SK-N-MC (cell line): ENCODE data around the gene TMEM150C.

Experiments
- EZH2 ChIP-seq: fragments of 200-600 bp; sonication (generic); IDR thresholded peaks from one replicate; pipeline ENCODE4 v1.6.1; 2017; ENCODE audit warnings: antibody characterized with exemption
- POLR2AphosphoS5 ChIP-seq: IDR thresholded peaks from 2 replicates; pipeline ENCODE4 v1.6.1; 2012; ENCODE audit warnings: mild to moderate bottlenecking, low read depth, low read length, borderline replicate concordance

DNA sequence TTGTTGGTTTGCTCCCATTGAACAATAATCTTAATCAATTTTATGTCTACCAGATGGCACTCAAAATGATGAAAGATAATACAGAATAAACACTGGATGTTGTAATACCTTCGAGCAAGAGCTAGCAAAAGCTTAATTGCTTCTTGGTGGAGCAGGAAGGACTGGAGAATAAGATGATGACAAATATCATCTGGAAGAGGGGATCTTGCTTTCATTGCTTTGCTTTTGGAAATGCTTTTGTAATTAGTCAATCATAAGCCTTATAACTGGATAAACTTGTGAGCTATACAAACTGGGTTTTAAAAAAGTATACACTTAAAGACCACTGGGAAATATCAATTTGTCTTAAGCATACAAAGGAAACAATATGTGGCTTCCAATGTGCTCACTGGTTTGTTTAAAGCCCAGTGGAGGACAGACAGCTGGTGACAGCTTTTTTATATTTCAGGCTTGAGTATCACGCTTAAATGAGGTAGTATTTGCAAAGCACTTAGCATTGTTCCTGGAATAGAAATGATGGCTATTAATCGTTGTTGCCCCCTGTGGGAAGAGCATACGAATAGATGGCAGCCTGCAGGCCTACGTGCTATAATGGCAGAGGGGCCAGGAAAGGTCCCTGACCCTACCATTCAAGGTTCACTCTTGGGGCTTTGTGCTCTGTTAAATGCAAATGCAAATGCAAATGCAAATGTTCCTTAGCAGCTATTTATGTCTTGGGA is 61.2 kb downstream of the TMEM150C start:
- no peak for TF ChIP-seq EZH2
- TF ChIP-seq POLR2AphosphoS5 = no peak
